GM18526 (cell line): ENCODE measurements around the gene BTBD10.

Source experiments
- POLR2A ChIP-seq: IDR thresholded peaks from 3 replicates; pipeline ENCODE4 v1.6.1; 2011; ENCODE audit not compliant: insufficient read length; ENCODE audit errors: extremely low read depth

The BTBD10 gene

GRCh38 chr11:13461291-13461690 is 1.7 kb downstream of the BTBD10 start:
- no peak for TF ChIP-seq POLR2A

- TF ChIP-seq POLR2A, result no peak
These were observed 12.1 kb downstream of the BTBD10 start for GRCh38 chr11:13450832-13451397.

- no peak for TF ChIP-seq POLR2A
These were observed 13.5 kb downstream of the BTBD10 start for GRCh38 chr11:13449522-13449921.

- no peak for TF ChIP-seq POLR2A
These were observed 14.1 kb downstream of the BTBD10 start for GRCh38 chr11:13448876-13449275.

- TF ChIP-seq POLR2A, result no peak
These were observed 16.6 kb downstream of the BTBD10 start for GRCh38 chr11:13446444-13446843.

GRCh38 chr11:13445588-13445987 is 17.4 kb downstream of the BTBD10 start:
- no peak for TF ChIP-seq POLR2A

GRCh38 chr11:13440100-13440855 is 22.7 kb downstream of the BTBD10 start:
- TF ChIP-seq POLR2A, result no peak

GRCh38 chr11:13438291-13438690 is 24.7 kb downstream of the BTBD10 start:
- TF ChIP-seq POLR2A, result no peak

GRCh38 chr11:13434247-13435205 is 28.5 kb downstream of the BTBD10 start:
- TF ChIP-seq POLR2A, result no peak

GRCh38 chr11:13433437-13433836 is 29.6 kb downstream of the BTBD10 start:
- TF ChIP-seq POLR2A, result no peak

- TF ChIP-seq POLR2A, result no peak
These were observed 33.2 kb downstream of the BTBD10 start for GRCh38 chr11:13429836-13430235.

GRCh38 chr11:13429288-13429687 is 33.7 kb downstream of the BTBD10 start:
- TF ChIP-seq POLR2A, result no peak

- no peak for TF ChIP-seq POLR2A
These were observed 35.6 kb downstream of the BTBD10 start for GRCh38 chr11:13427440-13427839.

GRCh38 chr11:13423372-13423771 is 39.6 kb downstream of the BTBD10 start:
- no peak for TF ChIP-seq POLR2A

- no peak for TF ChIP-seq POLR2A
These were observed 41.5 kb downstream of the BTBD10 start for GRCh38 chr11:13421561-13421960.

GRCh38 chr11:13415201-13415600 is 47.8 kb downstream of the BTBD10 start:
- no peak for TF ChIP-seq POLR2A

- no peak for TF ChIP-seq POLR2A
These were observed 57.8 kb downstream of the BTBD10 start for GRCh38 chr11:13405220-13405619.
